ENCODE results near the gene B3GALT6. TPM values are rescaled to one million over a fixed set of nuclear protein-coding genes. Genes with fewer than 3 reads are reported as not detected.
A peak's percentile ranks its signal among the peaks of the same experiment; 100 is the strongest.

B3GALT6 gene
- total RNA-seq, 2 donors from 2014 or later, result 24.8 to 31.5 TPM

DNA sequence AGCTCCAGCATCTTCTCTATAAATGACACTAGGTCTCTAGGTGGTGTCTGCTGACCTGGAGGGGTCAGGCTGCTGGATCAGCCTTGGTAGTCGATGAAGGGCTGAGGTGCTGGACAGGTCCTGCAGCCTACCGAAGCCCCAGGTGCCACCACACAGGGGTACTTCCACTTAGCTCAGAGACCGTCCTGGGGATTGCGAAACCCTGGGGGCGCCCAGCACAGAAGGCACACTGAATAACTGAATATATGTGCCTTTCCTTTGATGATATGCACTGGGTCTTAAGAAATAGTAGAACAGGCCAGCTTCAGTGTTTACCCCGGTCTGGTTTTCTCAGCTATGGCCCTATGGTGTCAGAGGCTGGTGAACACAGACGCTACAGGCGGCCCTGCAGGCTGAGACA lies 30.7 kb downstream of the B3GALT6 start:
- Mint-ChIP-seq H3K9me3 (no peaks in the 10 kb centered on the region), H3K4me1 (peaks cover 6% of the 10 kb centered on the region), H3K4me3 (no peak overlapping the region), H3K27ac (no peak overlapping the region), H3K27me3 (ENCODE audit: insufficient read depth) (no peaks in the 10 kb centered on the region), H3K36me3 (ENCODE audit: low read depth) (peaks cover 60% of the 10 kb centered on the region)
- Histone ChIP-seq H3K36me3 (ENCODE audit: control insufficient read depth, insufficient read depth, low read length) (peaks cover 70% of the 10 kb centered on the region), H3K9ac (ENCODE audit: extremely low read depth, low read length, poor library complexity, severe bottlenecking) (no peak overlapping the region), H3K4me1 (ENCODE audit: control insufficient read depth, insufficient read depth, low read length) (no peaks in the 10 kb centered on the region), H3K9me3 (ENCODE audit: control insufficient read depth, low read length) (no peaks in the 10 kb centered on the region), H3K4me3 (ENCODE audit: low read length) (no peak overlapping the region), H3K27ac (ENCODE audit: low read depth, low read length) (no peak overlapping the region), H3K27me3 (ENCODE audit: control insufficient read depth, insufficient read depth, low read length, poor library complexity, severe bottlenecking) (no peaks in the 10 kb centered on the region)
- no peak for TF ChIP-seq CTCF (conservative IDR thresholded peaks at IDR 0.05)
- WGBS, 2 experiments (ENCODE audit: insufficient coverage in 1 of 2, insufficient read length in 1 of 2), result 95% methylated on average over 7 to 8 of the region's 8 CpGs
- no peak for DNase-seq

GRCh38 chr1:1264026-1264425 lies 32.0 kb downstream of the B3GALT6 start:
- no peak overlapping the region for H3K4me3 Mint-ChIP-seq
- Histone ChIP-seq H3K4me1 (ENCODE audit: control insufficient read depth, insufficient read depth, low read length) (no peaks in the 10 kb centered on the region), H3K4me3 (ENCODE audit: low read length) (no peak overlapping the region), H3K27ac (ENCODE audit: low read depth, low read length) (no peak overlapping the region), H3K27me3 (ENCODE audit: control insufficient read depth, insufficient read depth, low read length, poor library complexity, severe bottlenecking) (no peaks in the 10 kb centered on the region), H3K36me3 (ENCODE audit: control insufficient read depth, insufficient read depth, low read length) (peaks cover 66% of the 10 kb centered on the region), H3K9me3 (ENCODE audit: control insufficient read depth, low read length) (no peaks in the 10 kb centered on the region), H3K9ac (ENCODE audit: extremely low read depth, low read length, poor library complexity, severe bottlenecking) (no peak overlapping the region)
- no peak for DNase-seq
- WGBS, 2 experiments (ENCODE audit: insufficient coverage in 1 of 2, insufficient read length in 1 of 2), result 95% methylated on average over 7 to 9 of the region's 9 CpGs
- no peaks in the 10 kb centered on the region for H3K27me3 Mint-ChIP-seq (ENCODE audit: insufficient read depth)
- no peaks in the 10 kb centered on the region for H3K9me3 Mint-ChIP-seq
- no peak for TF ChIP-seq CTCF (conservative IDR thresholded peaks at IDR 0.05)
- H3K27ac Mint-ChIP-seq, result no peak overlapping the region
- no peaks in the 10 kb centered on the region for H3K4me1 Mint-ChIP-seq
- H3K36me3 Mint-ChIP-seq (ENCODE audit: low read depth), result peaks cover 64% of the 10 kb centered on the region

- H3K9me3 Mint-ChIP-seq, result no peaks in the 10 kb centered on the region
- Histone ChIP-seq H3K36me3 (ENCODE audit: control insufficient read depth, insufficient read depth, low read length) (peaks cover 62% of the 10 kb centered on the region), H3K9me3 (ENCODE audit: control insufficient read depth, low read length) (no peaks in the 10 kb centered on the region), H3K27ac (ENCODE audit: low read depth, low read length) (no peak overlapping the region), H3K4me3 (ENCODE audit: low read length) (no peak overlapping the region), H3K27me3 (ENCODE audit: control insufficient read depth, insufficient read depth, low read length, poor library complexity, severe bottlenecking) (no peaks in the 10 kb centered on the region), H3K9ac (ENCODE audit: extremely low read depth, low read length, poor library complexity, severe bottlenecking) (no peak overlapping the region), H3K4me1 (ENCODE audit: control insufficient read depth, insufficient read depth, low read length) (no peaks in the 10 kb centered on the region)
- peak overlapping the region; percentile 52 for H3K27ac Mint-ChIP-seq
- H3K27me3 Mint-ChIP-seq (ENCODE audit: insufficient read depth), result no peaks in the 10 kb centered on the region
- peaks cover 59% of the 10 kb centered on the region for H3K36me3 Mint-ChIP-seq (ENCODE audit: low read depth)
- H3K4me3 Mint-ChIP-seq, result no peak overlapping the region
- H3K4me1 Mint-ChIP-seq, result no peaks in the 10 kb centered on the region
- 93 to 100% methylated on average over 6 to 10 of the region's 10 CpGs for WGBS, 2 experiments (ENCODE audit: insufficient coverage in 1 of 2, insufficient read length in 1 of 2)
- DNase-seq, result peak; percentile 86
- peak; percentile 63 for TF ChIP-seq CTCF (conservative IDR thresholded peaks at IDR 0.05)
Measured at GRCh38 chr1:1264868-1265272, 32.8 kb downstream of the B3GALT6 start.

Measured in endodermal cell (in vitro differentiated cells).